Measurements from ENCODE around the gene AFF2.

AFF2 gene

DNA sequence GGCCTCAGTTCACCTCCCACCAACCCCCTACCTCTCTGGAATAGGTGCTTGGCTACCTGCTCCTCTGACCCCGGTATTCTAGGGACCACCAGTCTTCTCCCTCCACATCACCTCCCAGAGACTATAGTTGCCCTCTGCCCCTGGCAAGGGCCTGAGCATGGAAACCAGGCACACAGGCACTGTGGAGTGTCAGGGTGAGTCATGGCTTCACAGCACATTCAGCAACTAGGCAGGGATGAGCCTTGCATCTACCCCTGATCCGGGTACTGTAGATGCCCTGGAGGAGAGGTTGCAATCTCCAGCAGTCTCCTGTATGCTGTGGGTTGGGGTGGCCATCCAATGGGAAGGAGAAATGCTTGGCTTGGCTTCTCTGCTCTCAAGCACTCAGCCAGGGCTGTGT lies 532.0 kb downstream of the AFF2 start:
- no peak overlapping the region for H3K27ac ChIP-seq (ENCODE audit: low read depth, low read length, severe bottlenecking)
- no peaks in the 10 kb centered on the region for H3K9me3 ChIP-seq (ENCODE audit: control insufficient read depth, low read length)
- no peak overlapping the region for H3K4me3 ChIP-seq (ENCODE audit: extremely low read depth, insufficient read depth, low read length, poor library complexity, severe bottlenecking)
- H3K4me1 ChIP-seq (ENCODE audit: control insufficient read depth, insufficient read depth, low read length, poor library complexity, severe bottlenecking): peaks cover 7% of the 10 kb centered on the region
- whole genome bisulfite sequencing, 2 experiments (ENCODE audit: insufficient coverage in 2 of 2): 80 to 100% methylated on average over 1 of the region's 2 CpGs
- H3K36me3 ChIP-seq (ENCODE audit: control insufficient read depth, insufficient read depth, low read length): no peaks in the 10 kb centered on the region

DNA sequence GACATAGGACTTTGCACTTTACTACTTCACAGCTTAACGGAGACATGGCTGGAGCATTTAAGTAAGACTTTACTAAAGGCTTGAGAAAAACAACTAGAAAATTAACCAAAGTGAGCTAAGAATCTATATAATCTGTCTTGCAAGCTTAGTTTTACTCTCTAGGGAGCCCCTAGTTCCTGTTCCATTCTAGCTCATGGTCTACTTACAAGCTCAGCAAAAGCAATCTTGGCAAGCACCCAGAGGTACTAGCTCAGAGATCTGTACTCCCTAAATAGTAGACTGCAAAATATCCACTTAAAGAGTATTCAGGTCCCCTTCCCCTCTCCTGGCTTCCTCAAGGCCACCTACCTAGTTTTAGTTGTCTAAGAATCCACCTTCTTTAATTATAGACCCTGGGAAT lies 535.7 kb downstream of the AFF2 start:
- Histone ChIP-seq H3K4me3 (ENCODE audit: extremely low read depth, insufficient read depth, low read length, poor library complexity, severe bottlenecking) (no peak overlapping the region), H3K27ac (ENCODE audit: low read depth, low read length, severe bottlenecking) (no peak overlapping the region), H3K4me1 (ENCODE audit: control insufficient read depth, insufficient read depth, low read length, poor library complexity, severe bottlenecking) (peaks cover 7% of the 10 kb centered on the region), H3K36me3 (ENCODE audit: control insufficient read depth, insufficient read depth, low read length) (no peaks in the 10 kb centered on the region), H3K9me3 (ENCODE audit: control insufficient read depth, low read length) (no peaks in the 10 kb centered on the region)
- no CpG with 5 or more reads among the region's 1 CpG for WGBS, 2 experiments (ENCODE audit: insufficient coverage in 2 of 2)

DNA sequence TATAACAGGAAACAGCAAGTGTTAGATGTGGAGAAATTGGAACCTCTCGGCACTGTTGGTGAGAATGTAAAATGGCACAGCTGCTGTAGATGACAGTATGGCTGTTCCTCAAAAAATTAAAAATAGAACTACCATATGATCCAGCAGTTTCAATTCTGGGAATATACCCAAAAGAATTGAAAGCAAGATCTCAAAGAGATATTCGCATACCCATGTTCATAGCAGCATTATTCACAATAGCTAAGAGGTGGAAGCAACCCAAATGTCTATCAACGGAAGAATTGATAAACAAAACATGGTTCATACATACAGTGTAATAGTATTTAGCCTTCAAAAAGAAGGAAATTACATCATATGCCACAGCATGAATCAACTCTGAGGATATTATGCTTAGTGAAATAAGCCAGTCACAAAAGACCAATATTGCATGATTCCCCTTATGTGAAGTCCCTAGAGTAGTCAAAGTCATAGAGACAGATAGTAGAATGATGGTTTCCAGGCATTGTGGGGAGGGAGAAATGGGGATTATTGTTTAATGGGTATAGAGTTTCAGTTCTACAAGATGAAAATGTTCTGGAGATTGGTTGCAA lies 537.0 kb downstream of the AFF2 start:
- Histone ChIP-seq H3K36me3 (ENCODE audit: control insufficient read depth, insufficient read depth, low read length) (no peaks in the 10 kb centered on the region), H3K9me3 (ENCODE audit: control insufficient read depth, low read length) (no peaks in the 10 kb centered on the region), H3K27ac (ENCODE audit: low read depth, low read length, severe bottlenecking) (no peak overlapping the region), H3K4me3 (ENCODE audit: extremely low read depth, insufficient read depth, low read length, poor library complexity, severe bottlenecking) (no peak overlapping the region), H3K4me1 (ENCODE audit: control insufficient read depth, insufficient read depth, low read length, poor library complexity, severe bottlenecking) (peaks cover 1% of the 10 kb centered on the region)
- WGBS, 2 experiments (ENCODE audit: insufficient coverage in 2 of 2): no CpG with 5 or more reads among the region's 3 CpGs

DNA sequence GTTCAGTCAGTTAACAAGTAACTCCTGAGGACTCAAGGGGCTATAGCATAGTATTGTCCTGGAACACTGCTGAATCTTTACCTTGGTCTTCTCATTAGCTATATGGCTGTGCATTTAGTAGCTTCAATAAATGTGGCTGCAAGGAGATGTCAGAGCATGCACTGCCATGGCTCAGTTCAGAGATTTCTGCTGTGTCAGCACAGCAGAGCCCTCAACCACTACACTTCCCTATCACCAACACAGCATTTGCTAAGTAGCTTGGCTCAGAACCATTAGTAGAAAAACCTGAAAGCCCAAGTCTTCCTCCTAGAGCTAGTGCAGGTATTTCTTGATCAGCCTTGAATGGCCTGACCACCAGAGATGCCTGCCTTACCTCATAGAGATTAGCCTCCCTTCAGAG lies 538.6 kb downstream of the AFF2 start:
- Histone ChIP-seq H3K4me1 (ENCODE audit: control insufficient read depth, insufficient read depth, low read length, poor library complexity, severe bottlenecking) (no peaks in the 10 kb centered on the region), H3K27ac (ENCODE audit: low read depth, low read length, severe bottlenecking) (no peak overlapping the region), H3K36me3 (ENCODE audit: control insufficient read depth, insufficient read depth, low read length) (no peaks in the 10 kb centered on the region), H3K4me3 (ENCODE audit: extremely low read depth, insufficient read depth, low read length, poor library complexity, severe bottlenecking) (no peak overlapping the region), H3K9me3 (ENCODE audit: control insufficient read depth, low read length) (no peaks in the 10 kb centered on the region)

DNA sequence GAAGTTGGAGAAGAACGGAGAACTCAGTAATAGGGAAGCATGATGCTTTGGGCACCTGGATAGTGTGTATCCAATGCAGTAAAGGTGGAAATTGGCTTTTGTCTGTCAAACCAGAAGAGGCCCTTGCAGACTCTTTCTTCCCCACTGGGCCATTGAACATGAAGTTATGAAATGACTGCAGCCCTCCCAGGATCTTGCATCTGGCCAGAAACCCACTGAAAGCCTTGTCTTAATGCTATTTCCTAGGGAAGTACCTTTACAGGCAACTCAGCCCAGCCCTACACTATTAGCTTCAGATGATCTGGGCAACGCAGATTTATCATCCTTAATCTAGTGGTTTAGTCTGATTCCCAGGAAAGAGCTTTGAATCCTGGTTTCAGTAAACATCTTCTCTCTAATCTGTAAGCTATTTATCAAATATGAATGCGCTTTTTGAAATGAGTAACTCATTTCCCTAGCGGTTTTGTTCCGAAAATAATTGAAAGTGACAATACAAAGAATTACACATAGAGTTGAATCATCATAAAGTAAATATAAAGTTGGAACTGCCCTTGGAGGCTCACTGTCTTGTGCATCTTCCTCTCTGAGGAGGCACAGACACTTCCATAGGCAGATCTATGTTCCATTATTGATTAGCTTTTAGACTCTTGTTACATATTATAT lies 540.6 kb downstream of the AFF2 start:
- Histone ChIP-seq H3K4me1 (ENCODE audit: control insufficient read depth, insufficient read depth, low read length, poor library complexity, severe bottlenecking) (no peaks in the 10 kb centered on the region), H3K27ac (ENCODE audit: low read depth, low read length, severe bottlenecking) (no peak overlapping the region), H3K9me3 (ENCODE audit: control insufficient read depth, low read length) (no peaks in the 10 kb centered on the region), H3K4me3 (ENCODE audit: extremely low read depth, insufficient read depth, low read length, poor library complexity, severe bottlenecking) (no peak overlapping the region), H3K36me3 (ENCODE audit: control insufficient read depth, insufficient read depth, low read length) (no peaks in the 10 kb centered on the region)
- WGBS, 2 experiments (ENCODE audit: insufficient coverage in 2 of 2): no CpG with 5 or more reads among the region's 5 CpGs

DNA sequence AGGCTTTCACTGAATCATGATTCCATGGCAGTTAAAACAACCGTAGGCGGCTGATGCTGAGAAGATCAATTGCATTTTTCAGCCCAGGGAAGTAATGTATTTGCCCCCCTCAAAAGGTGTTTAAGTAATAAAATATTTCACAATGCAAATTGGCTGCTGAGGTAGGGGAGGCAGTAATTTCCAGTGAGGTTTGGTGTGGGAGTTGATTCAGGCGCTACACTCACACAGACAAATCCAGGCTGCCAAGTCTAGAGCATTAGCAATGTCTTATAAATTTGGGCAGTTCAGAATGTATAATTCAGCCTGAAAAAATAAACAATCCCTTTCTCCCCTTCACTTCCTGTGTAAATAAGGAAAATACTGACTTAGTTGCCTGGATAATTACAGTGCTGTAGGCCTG lies 543.0 kb downstream of the AFF2 start:
- no CpG with 5 or more reads among the region's 3 CpGs for WGBS, 2 experiments (ENCODE audit: insufficient coverage in 2 of 2)

DNA sequence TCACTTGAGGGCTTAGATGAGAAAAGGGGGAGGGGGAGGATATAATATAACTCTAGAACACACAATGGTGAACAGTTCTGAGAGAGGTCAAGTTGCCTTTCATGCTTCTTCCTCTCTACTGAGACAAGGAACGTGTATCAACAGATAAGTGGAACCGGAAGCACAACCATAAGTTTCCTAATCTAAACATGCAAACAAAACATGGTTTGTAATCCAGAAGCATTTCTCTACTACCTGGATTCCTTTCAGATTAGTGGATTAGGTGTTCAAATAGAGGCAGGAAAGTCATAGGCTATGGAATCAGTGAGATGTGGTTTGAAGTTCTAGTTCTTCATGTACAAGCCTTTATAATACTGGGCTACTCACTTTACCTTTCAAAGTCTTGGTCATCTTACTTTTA lies 544.1 kb downstream of the AFF2 start:
- Histone ChIP-seq H3K4me1 (ENCODE audit: control insufficient read depth, insufficient read depth, low read length, poor library complexity, severe bottlenecking) (no peaks in the 10 kb centered on the region), H3K36me3 (ENCODE audit: control insufficient read depth, insufficient read depth, low read length) (no peaks in the 10 kb centered on the region)
- WGBS, 2 experiments (ENCODE audit: insufficient coverage in 2 of 2): no CpG with 5 or more reads among the region's 2 CpGs

More for the DNA sequence above, 543.0 kb downstream of the AFF2 start:
- Histone ChIP-seq H3K4me3 (ENCODE audit: extremely low read depth, insufficient read depth, low read length, poor library complexity, severe bottlenecking) (no peak overlapping the region), H3K9me3 (ENCODE audit: control insufficient read depth, low read length) (no peaks in the 10 kb centered on the region), H3K4me1 (ENCODE audit: control insufficient read depth, insufficient read depth, low read length, poor library complexity, severe bottlenecking) (no peaks in the 10 kb centered on the region), H3K36me3 (ENCODE audit: control insufficient read depth, insufficient read depth, low read length) (no peaks in the 10 kb centered on the region), H3K27ac (ENCODE audit: low read depth, low read length, severe bottlenecking) (no peak overlapping the region)

DNA sequence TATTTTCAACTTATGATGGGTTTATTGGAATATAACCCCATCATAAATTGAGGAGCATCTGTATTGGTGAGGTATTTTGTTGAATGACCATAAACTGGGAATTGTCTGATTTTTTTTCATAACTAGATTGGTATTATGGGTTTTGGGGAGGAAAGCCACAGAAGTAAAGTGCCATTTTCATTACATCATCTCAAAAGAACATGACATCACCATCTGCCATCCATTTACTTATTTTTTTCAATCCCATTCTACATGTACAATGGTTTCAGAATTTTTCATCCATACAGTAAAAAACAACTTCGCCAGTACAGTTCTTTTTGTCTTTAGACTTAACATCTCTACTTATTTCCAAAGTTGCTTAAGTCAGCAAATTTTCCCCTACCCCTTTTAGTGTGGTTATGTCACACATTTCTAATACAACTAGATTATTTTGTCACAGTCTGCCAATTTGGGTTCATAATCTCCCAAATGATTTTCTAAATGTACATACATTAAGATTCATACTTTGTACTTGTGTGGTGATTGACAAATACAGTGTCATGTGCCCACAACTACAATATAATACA lies 545.3 kb downstream of the AFF2 start:
- Histone ChIP-seq H3K9me3 (ENCODE audit: control insufficient read depth, low read length) (no peaks in the 10 kb centered on the region), H3K36me3 (ENCODE audit: control insufficient read depth, insufficient read depth, low read length) (no peaks in the 10 kb centered on the region), H3K4me3 (ENCODE audit: extremely low read depth, insufficient read depth, low read length, poor library complexity, severe bottlenecking) (no peak overlapping the region), H3K27ac (ENCODE audit: low read depth, low read length, severe bottlenecking) (no peak overlapping the region), H3K4me1 (ENCODE audit: control insufficient read depth, insufficient read depth, low read length, poor library complexity, severe bottlenecking) (no peaks in the 10 kb centered on the region)
- WGBS, 2 experiments (ENCODE audit: insufficient coverage in 2 of 2): no CpG with 5 or more reads among the region's 1 CpG

More for the DNA sequence above, 544.1 kb downstream of the AFF2 start:
- no peaks in the 10 kb centered on the region for H3K9me3 ChIP-seq (ENCODE audit: control insufficient read depth, low read length)
- no peak overlapping the region for H3K27ac ChIP-seq (ENCODE audit: low read depth, low read length, severe bottlenecking)
- H3K4me3 ChIP-seq (ENCODE audit: extremely low read depth, insufficient read depth, low read length, poor library complexity, severe bottlenecking): no peak overlapping the region
